Parathyroid adenoma (tissue), 2 donors: ENCODE data around the gene SLC24A3.
A peak's percentile ranks its signal among the peaks of the same experiment; 100 is the strongest.

Experiments
- H2AFZ ChIP-seq: fragments of 300-600 bp; sonication (generic); one replicate; pipeline ENCODE4 v1.7.0; 2017; ENCODE audit warnings: antibody characterized with exemption, mild to moderate bottlenecking
- H3K27ac ChIP-seq: fragments of 300-600 bp; sonication (generic); one replicate; pipeline ENCODE4 v1.7.0; 2017
- H3K27me3 ChIP-seq: fragments of 300-600 bp; sonication (generic); one replicate; pipeline ENCODE4 v1.7.0; 2017; ENCODE audit warnings: low read length; ENCODE audit not compliant: control insufficient read depth, insufficient read depth
- H3K36me3 ChIP-seq: fragments of 300-600 bp; sonication (generic); one replicate; pipeline ENCODE4 v1.7.0; 2017; ENCODE audit warnings: low read length; ENCODE audit not compliant: control insufficient read depth, insufficient read depth
- H3K4me1 ChIP-seq: fragments of 300-600 bp; sonication (generic); one replicate; pipeline ENCODE4 v1.7.0; 2017; ENCODE audit warnings: control low read depth
- H3K4me2 ChIP-seq: fragments of 300-600 bp; sonication (generic); one replicate; pipeline ENCODE4 v1.7.0; 2017; ENCODE audit warnings: low read length
- H3K4me3 ChIP-seq: fragments of 300-600 bp; sonication (generic); one replicate; pipeline ENCODE4 v1.7.0; 2017; ENCODE audit warnings: low read depth, low read length
- H3K79me2 ChIP-seq: fragments of 300-600 bp; sonication (generic); one replicate; pipeline ENCODE4 v1.7.0; 2017; ENCODE audit warnings: control low read depth
- H3K9ac ChIP-seq: fragments of 300-600 bp; sonication (generic); one replicate; pipeline ENCODE4 v1.7.0; 2017; ENCODE audit warnings: mild to moderate bottlenecking
- H3K9me3 ChIP-seq: fragments of 300-600 bp; sonication (generic); one replicate; pipeline ENCODE4 v1.7.0; 2017; ENCODE audit warnings: low read length; ENCODE audit not compliant: control insufficient read depth
- TF ChIP-seq, protein P1 (sequence below): fragments of 300-600 bp; sonication (generic); IDR thresholded peaks from one replicate; pipeline ENCODE4 v1.7.0; 2017; ENCODE audit warnings: antibody characterized with exemption, mild to moderate bottlenecking
- donor health status: primary hyperparathyroidism.

SLC24A3 gene

GRCh38 chr20:19624221-19624965 is 412.0 kb downstream of the SLC24A3 start:
- Histone ChIP-seq H3K9me3 (no peaks in the 10 kb centered on the region), H3K4me3 (no peak overlapping the region), H3K9ac (no peak overlapping the region), H3K4me1 (peaks cover 3% of the 10 kb centered on the region), H2AFZ (no peak overlapping the region), H3K27ac (no peak overlapping the region), H3K36me3 (no peaks in the 10 kb centered on the region), H3K27me3 (no peaks in the 10 kb centered on the region), H3K4me2 (no peak overlapping the region), H3K79me2 (no peaks in the 10 kb centered on the region)
- TF ChIP-seq, protein P1, sequence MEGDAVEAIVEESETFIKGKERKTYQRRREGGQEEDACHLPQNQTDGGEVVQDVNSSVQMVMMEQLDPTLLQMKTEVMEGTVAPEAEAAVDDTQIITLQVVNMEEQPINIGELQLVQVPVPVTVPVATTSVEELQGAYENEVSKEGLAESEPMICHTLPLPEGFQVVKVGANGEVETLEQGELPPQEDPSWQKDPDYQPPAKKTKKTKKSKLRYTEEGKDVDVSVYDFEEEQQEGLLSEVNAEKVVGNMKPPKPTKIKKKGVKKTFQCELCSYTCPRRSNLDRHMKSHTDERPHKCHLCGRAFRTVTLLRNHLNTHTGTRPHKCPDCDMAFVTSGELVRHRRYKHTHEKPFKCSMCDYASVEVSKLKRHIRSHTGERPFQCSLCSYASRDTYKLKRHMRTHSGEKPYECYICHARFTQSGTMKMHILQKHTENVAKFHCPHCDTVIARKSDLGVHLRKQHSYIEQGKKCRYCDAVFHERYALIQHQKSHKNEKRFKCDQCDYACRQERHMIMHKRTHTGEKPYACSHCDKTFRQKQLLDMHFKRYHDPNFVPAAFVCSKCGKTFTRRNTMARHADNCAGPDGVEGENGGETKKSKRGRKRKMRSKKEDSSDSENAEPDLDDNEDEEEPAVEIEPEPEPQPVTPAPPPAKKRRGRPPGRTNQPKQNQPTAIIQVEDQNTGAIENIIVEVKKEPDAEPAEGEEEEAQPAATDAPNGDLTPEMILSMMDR, result no peak

- TF ChIP-seq, protein P1, result no peak
- Histone ChIP-seq H3K4me3 (no peak overlapping the region), H3K4me2 (no peak overlapping the region), H3K27me3 (no peaks in the 10 kb centered on the region), H3K27ac (no peak overlapping the region), H2AFZ (no peak overlapping the region), H3K36me3 (no peaks in the 10 kb centered on the region), H3K9me3 (no peaks in the 10 kb centered on the region), H3K4me1 (peaks cover 3% of the 10 kb centered on the region), H3K79me2 (no peaks in the 10 kb centered on the region), H3K9ac (no peak overlapping the region)
These were observed 413.0 kb downstream of the SLC24A3 start for GRCh38 chr20:19625426-19625825.

DNA sequence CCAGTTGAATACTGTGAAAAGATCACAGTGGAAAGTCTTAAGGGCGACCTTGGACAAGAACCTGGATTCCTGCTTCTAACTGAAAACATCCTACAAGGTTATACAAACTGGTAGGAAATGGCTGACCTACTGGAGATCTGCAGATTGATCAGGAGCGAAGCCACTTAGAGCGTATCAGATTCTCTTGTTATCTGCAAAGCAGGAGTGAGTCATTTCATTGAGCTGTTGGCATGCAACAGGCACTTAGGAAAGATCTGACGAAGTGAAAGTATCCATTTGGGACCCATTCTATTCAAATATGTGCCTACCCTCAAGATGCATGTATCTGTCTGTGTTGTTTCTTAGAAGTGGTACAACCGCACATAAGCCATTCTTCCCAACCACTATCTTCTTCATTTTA is 414.5 kb downstream of the SLC24A3 start:
- no peak overlapping the region for H3K4me3 ChIP-seq
- peak overlapping the region; percentile 31 for H3K4me2 ChIP-seq
- peaks cover 3% of the 10 kb centered on the region for H3K4me1 ChIP-seq
- no peaks in the 10 kb centered on the region for H3K9me3 ChIP-seq
- no peaks in the 10 kb centered on the region for H3K27me3 ChIP-seq
- H3K36me3 ChIP-seq, result no peaks in the 10 kb centered on the region
- H3K79me2 ChIP-seq, result no peaks in the 10 kb centered on the region
- no peak overlapping the region for H3K9ac ChIP-seq
- H2AFZ ChIP-seq, result no peak overlapping the region
- TF ChIP-seq, protein P1, result no peak
- no peak overlapping the region for H3K27ac ChIP-seq

- no peak overlapping the region for H3K9ac ChIP-seq
- no peaks in the 10 kb centered on the region for H3K9me3 ChIP-seq
- H3K4me3 ChIP-seq, result no peak overlapping the region
- no peaks in the 10 kb centered on the region for H3K79me2 ChIP-seq
- H3K27me3 ChIP-seq, result no peaks in the 10 kb centered on the region
- no peak overlapping the region for H2AFZ ChIP-seq
- no peaks in the 10 kb centered on the region for H3K36me3 ChIP-seq
- no peak overlapping the region for H3K4me2 ChIP-seq
- TF ChIP-seq, protein P1, result peak; percentile 64
- peaks cover 3% of the 10 kb centered on the region for H3K4me1 ChIP-seq
- H3K27ac ChIP-seq, result no peak overlapping the region
These were observed 416.2 kb downstream of the SLC24A3 start for GRCh38 chr20:19628570-19629134.

GRCh38 chr20:19631410-19631809 is 419.0 kb downstream of the SLC24A3 start:
- Histone ChIP-seq H3K4me1 (peaks cover 3% of the 10 kb centered on the region), H3K4me3 (no peak overlapping the region), H3K79me2 (no peaks in the 10 kb centered on the region), H3K36me3 (no peaks in the 10 kb centered on the region), H3K27ac (no peak overlapping the region), H2AFZ (no peak overlapping the region), H3K9ac (no peak overlapping the region), H3K9me3 (no peaks in the 10 kb centered on the region), H3K4me2 (no peak overlapping the region), H3K27me3 (no peaks in the 10 kb centered on the region)
- TF ChIP-seq, protein P1, result no peak
